ENCODE measurements around the gene MRAP2.

Gene MRAP2

GRCh38 chr6:84137989-84138575 is 104.5 kb downstream of the MRAP2 start:
- no peak for DNase-seq

GRCh38 chr6:84139311-84139710 is 105.7 kb downstream of the MRAP2 start:
- DNase-seq = no peak

Data from T-helper 9 cell (primary cell).